Dendritic cell treated with granulocyte-macrophage colony-stimulating factor and Interleukin-4, amounts not matched to agents 40 ng/mL and 50 ng/mL, for 4 days (primary cell): Measurements from ENCODE around the gene MTHFD1L.

Source experiments
- H3K27ac Mint-ChIP-seq: one replicate; pipeline ENCODE4 v1.8.0; 2022; ENCODE audit warnings: mild to moderate bottlenecking, mixed read lengths
- H3K27me3 Mint-ChIP-seq: one replicate; pipeline ENCODE4 v1.8.0; 2022; ENCODE audit warnings: mild to moderate bottlenecking, mixed read lengths
- H3K36me3 Mint-ChIP-seq: one replicate; pipeline ENCODE4 v1.8.0; 2022; ENCODE audit warnings: low read depth, mixed read lengths
- H3K4me1 Mint-ChIP-seq: one replicate; pipeline ENCODE4 v1.8.0; 2022; ENCODE audit warnings: low read depth, mixed read lengths
- H3K4me3 Mint-ChIP-seq: one replicate; pipeline ENCODE4 v1.8.0; 2022; ENCODE audit warnings: mild to moderate bottlenecking, moderate library complexity, mixed read lengths
- H3K9me3 Mint-ChIP-seq: one replicate; pipeline ENCODE4 v1.8.0; 2022; ENCODE audit warnings: mixed read lengths
- intact Hi-C: fragments of 100-400 bp; cut with micrococcal nuclease; formaldehyde crosslinking; loops from one replicate; pipeline ENCODE4 v1.15.0; 2022

MTHFD1L gene

DNA sequence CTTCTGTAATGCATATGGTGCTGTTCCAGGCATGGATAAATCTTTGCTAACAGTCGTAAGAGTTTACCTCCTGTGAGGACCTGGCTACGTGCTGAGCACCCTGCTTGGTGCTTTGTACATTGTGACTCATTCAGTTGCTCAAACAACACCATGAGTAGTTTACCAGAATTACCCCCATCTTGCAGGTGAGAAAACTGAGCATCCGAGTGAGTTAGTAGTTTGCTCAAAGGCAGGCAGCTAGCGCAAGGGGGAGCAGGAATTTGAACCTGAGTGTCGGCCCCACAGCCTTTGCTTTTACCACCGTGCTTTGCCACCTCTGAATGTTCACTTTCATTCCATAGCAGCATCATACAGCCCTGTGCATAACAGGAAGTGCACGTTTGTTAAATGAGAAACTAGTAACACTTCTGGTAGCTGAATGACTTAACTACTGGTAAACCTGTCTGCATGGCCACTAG is 121.9 kb downstream of the MTHFD1L start:
- Mint-ChIP-seq H3K27me3 (no peaks in the 10 kb centered on the region), H3K4me1 (peaks cover 3% of the 10 kb centered on the region), H3K36me3 (no peaks in the 10 kb centered on the region), H3K4me3 (no peak overlapping the region), H3K27ac (no peak overlapping the region), H3K9me3 (no peaks in the 10 kb centered on the region)
- intact Hi-C loops: no loop called here

DNA sequence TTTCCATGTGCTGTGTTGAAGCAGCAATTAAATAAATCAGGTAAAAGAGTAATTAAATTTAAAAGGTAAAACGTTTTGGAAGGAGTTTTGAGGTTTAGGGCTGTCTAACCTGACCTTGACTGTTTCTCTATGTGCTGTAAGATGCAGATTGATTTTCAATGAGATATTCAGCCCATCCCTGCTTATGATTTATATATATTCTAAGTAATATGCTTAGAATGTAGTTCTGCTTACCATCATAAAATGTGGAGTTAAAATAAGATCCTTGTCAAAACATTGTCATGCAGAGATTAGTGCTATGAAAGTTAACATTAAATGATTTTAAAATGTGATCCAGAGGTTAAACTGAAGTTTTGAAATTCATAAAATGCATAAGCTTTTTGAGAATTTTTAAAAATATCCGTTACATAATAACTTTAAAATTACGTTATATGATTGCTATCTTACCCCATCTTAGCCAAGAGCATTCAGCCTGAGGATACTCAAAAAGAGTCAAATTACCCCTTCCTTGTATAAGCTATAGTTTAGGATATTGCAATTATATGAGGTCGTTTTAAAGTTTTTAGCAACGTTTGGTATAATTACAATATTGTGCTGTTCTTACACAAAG is 122.5 kb downstream of the MTHFD1L start:
- H3K4me3 Mint-ChIP-seq: no peak overlapping the region
- no peak overlapping the region for H3K27ac Mint-ChIP-seq
- H3K9me3 Mint-ChIP-seq: no peaks in the 10 kb centered on the region
- no peaks in the 10 kb centered on the region for H3K36me3 Mint-ChIP-seq
- H3K27me3 Mint-ChIP-seq: no peaks in the 10 kb centered on the region
- intact Hi-C loops: no loop called here
- peaks cover 5% of the 10 kb centered on the region for H3K4me1 Mint-ChIP-seq

DNA sequence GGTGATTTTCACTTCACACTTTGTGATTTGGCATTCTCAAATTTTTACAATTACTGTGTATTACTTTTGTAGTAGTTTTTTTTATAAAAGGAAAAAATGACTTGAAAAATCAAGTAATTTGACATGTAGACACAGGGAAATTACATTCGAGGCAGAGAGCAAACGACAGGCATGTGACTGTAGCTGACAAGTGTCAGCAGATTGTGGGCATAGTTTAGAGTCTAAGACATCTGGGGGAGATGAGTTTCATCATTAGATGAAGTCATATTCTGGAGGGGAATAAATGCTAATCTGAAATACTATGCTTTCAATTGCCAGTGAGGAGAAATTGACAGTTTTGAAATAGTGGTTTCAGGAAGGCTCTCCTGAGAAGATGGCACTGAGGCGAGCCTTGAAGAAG is 126.0 kb downstream of the MTHFD1L start:
- peaks cover 5% of the 10 kb centered on the region for H3K4me1 Mint-ChIP-seq
- no peaks in the 10 kb centered on the region for H3K27me3 Mint-ChIP-seq
- no peaks in the 10 kb centered on the region for H3K36me3 Mint-ChIP-seq
- H3K4me3 Mint-ChIP-seq: no peak overlapping the region
- H3K27ac Mint-ChIP-seq: no peak overlapping the region
- no peaks in the 10 kb centered on the region for H3K9me3 Mint-ChIP-seq
- intact Hi-C loops: no loop called here

DNA sequence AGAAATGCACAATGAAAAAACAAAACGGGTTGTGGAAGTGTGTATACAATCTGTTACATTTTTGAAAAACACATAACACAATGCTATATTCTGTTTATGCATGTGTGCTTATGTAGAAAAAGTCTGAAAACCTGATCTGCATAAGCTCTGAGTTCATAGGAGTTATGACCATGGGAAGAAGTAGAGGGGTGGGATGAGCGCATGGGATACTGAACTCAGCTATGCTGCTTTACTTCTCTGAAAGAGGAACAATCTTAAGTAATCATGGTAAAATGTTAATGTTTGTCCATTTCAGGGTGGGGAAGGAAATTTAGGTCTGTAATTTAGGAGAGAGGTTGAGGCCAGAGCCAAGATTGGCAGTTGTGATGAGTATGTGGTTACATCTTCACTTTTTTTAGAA is 126.8 kb downstream of the MTHFD1L start:
- Mint-ChIP-seq H3K4me3 (no peak overlapping the region), H3K27ac (no peak overlapping the region), H3K27me3 (no peaks in the 10 kb centered on the region), H3K4me1 (peaks cover 5% of the 10 kb centered on the region), H3K9me3 (no peaks in the 10 kb centered on the region), H3K36me3 (no peaks in the 10 kb centered on the region)
- intact Hi-C loops: no loop called here

DNA sequence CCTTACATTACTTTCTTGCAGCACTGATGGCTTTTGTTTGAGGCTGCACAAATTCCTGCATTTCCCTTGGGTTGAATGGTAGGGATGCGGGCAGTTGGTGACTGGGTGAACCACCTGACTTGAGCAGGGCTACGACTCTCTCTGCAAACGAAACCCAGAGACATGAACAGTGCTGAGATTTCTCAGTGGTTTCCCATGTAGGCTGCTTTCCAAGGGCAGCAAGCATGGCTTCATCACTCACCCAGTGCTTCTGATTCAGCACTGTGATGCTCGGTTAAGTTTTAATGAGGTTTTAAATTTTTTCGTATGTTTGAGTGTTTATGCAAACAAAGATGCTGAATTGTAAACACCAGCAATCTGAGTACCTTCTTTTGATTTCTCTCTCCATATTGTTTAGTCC is 127.2 kb downstream of the MTHFD1L start:
- Mint-ChIP-seq H3K27ac (no peak overlapping the region), H3K36me3 (no peaks in the 10 kb centered on the region), H3K27me3 (no peaks in the 10 kb centered on the region), H3K4me1 (peaks cover 5% of the 10 kb centered on the region), H3K4me3 (no peak overlapping the region), H3K9me3 (no peaks in the 10 kb centered on the region)
- intact Hi-C loops: no loop called here

DNA sequence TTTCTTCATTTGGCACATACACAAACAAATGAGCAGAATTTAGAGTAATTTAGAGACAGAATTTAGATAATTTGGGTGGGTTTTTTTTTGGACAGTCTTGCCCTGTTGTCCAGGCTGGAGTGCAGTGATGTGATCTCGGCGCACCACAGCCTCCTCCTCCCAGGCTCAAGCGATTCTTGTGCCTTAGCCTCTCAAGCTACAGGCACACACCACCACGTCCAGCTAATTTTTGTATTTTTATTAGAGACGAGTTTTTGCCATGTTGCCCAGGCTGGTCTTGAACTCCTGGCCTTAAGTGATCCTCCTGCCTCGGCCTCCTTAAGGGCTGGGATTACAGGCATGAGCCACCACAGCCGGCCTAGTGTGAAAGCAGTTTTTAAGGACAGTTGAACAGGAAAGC is 127.8 kb downstream of the MTHFD1L start:
- intact Hi-C loops: no loop called here
- H3K27me3 Mint-ChIP-seq: no peaks in the 10 kb centered on the region
- H3K4me3 Mint-ChIP-seq: no peak overlapping the region
- no peaks in the 10 kb centered on the region for H3K36me3 Mint-ChIP-seq
- no peaks in the 10 kb centered on the region for H3K9me3 Mint-ChIP-seq
- H3K4me1 Mint-ChIP-seq: peaks cover 5% of the 10 kb centered on the region
- no peak overlapping the region for H3K27ac Mint-ChIP-seq

DNA sequence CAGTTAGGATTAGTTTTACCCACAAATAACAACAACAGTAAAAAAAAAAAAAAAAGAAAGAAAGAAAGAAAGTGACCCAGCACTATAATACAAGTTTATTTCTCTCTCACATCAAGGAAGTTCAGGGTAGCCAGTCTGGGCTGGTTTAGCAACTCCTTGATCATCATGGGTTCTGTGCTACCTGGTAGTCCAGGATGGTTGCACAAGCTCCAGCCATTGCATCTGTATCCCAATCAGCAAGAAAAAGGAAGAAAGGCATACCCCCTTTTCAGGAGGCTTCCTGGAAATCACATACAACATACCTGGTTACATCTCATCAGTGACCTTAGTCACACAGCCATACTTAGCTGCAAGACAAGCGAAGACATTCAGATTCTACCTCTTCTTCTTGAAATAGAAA is 128.5 kb downstream of the MTHFD1L start:
- intact Hi-C loops: no loop called here
- peaks cover 5% of the 10 kb centered on the region for H3K4me1 Mint-ChIP-seq
- H3K4me3 Mint-ChIP-seq: no peak overlapping the region
- H3K27ac Mint-ChIP-seq: no peak overlapping the region
- H3K27me3 Mint-ChIP-seq: no peaks in the 10 kb centered on the region
- no peaks in the 10 kb centered on the region for H3K36me3 Mint-ChIP-seq
- no peaks in the 10 kb centered on the region for H3K9me3 Mint-ChIP-seq

DNA sequence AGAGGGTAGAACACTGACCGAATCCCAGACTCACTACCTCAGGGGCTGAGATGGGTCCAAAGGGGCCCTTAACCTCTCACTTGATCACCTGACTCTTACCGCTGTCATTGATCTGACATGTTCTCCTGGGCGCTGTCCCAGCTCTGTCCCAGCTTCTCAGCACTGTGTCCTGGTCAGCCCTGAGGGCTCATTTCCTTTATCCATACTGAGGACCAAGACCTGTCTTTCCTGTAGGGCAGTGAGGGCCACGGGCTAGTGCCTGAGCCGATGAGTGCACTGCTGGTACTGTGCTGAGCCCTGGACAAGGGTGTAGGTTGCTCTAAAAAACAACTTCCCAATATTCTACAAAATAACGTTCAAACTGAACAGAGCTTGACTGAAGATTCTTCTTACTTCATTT is 131.5 kb downstream of the MTHFD1L start:
- H3K36me3 Mint-ChIP-seq: no peaks in the 10 kb centered on the region
- no peak overlapping the region for H3K27ac Mint-ChIP-seq
- H3K9me3 Mint-ChIP-seq: no peaks in the 10 kb centered on the region

DNA sequence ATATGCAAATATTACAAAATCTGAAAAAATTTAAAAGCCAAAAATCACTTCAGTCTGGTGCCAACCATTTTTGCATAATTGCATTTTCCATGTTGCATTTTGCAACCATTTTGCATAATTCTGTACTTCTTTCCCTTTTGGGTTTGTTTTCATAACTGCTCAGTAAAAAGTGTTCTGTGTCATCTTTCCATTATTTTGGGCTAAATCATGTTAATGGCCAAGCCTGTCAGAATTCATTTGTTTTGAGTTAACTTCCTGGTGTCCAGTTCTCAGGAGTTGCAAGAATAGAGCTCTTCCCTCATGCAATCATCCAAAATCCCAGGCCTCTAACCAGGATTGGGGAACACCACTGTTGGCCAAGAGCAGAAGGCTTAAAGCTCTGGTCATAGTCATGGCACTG is 133.6 kb downstream of the MTHFD1L start:
- no peaks in the 10 kb centered on the region for H3K9me3 Mint-ChIP-seq
- H3K27me3 Mint-ChIP-seq: no peaks in the 10 kb centered on the region
- H3K36me3 Mint-ChIP-seq: no peaks in the 10 kb centered on the region
- intact Hi-C loops: no loop called here
- H3K27ac Mint-ChIP-seq: no peak overlapping the region
- H3K4me3 Mint-ChIP-seq: no peak overlapping the region
- H3K4me1 Mint-ChIP-seq: peaks cover 1% of the 10 kb centered on the region

More for the DNA sequence above, 131.5 kb downstream of the MTHFD1L start:
- intact Hi-C loops: no loop called here
- Mint-ChIP-seq H3K4me1 (peaks cover 5% of the 10 kb centered on the region), H3K27me3 (no peaks in the 10 kb centered on the region), H3K4me3 (no peak overlapping the region)

DNA sequence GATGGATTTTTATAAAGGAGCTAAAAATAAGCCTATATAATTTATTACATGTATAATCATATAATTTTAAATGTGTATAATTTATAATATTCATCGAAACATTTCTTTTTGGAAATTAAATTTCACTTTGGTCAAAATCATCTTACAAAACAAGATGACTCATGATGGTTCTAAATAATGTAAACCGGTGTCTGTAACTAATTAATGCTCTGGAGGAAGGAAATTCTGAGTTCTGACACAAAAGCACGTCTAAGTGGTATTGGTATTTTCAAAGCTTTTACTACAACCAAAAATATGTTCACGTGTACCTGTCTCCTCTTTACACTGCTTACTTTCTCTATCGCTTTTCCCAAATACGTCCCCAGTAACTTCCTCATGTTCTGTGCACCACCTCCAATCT is 134.1 kb downstream of the MTHFD1L start:
- Mint-ChIP-seq H3K27me3 (no peaks in the 10 kb centered on the region), H3K9me3 (no peaks in the 10 kb centered on the region), H3K36me3 (no peaks in the 10 kb centered on the region)

DNA sequence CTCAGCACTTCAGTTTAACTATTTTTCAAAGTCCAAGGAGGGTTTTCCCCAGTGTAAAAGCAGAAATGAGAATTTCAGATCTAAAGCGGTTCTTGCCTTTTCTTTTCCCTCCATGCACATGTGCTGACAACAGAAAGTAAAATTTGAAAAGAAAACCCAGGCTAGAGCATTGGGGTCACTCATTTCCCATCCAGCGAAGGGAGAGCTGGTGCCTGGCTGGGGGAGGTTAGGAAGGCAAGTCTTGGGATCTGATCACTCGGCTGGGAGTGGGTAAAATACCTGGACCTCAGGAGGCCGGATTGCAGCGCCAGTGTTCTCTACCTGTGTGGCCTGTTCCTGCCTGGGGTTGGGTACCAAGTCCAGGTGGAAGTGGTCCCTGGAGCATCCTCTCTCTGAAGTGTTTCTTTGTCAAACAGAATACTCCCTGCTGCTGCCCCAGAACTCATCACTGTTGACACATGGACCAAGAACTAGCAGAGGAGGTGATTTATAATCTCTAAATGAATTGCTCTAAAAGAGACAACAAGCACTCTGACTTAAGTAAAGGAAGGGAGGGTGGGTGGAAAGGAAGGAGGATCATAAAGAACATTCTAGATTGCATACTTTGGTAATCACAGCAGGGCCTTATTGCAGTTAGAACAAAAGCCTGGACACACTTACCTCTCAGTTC is 136.0 kb downstream of the MTHFD1L start:
- Mint-ChIP-seq H3K27me3 (no peaks in the 10 kb centered on the region), H3K36me3 (no peaks in the 10 kb centered on the region), H3K4me3 (no peak overlapping the region), H3K4me1 (peaks cover 23% of the 10 kb centered on the region), H3K9me3 (no peaks in the 10 kb centered on the region), H3K27ac (no peak overlapping the region)
- intact Hi-C loops: no loop called here

More for the DNA sequence above, 134.1 kb downstream of the MTHFD1L start:
- Mint-ChIP-seq H3K4me3 (no peak overlapping the region), H3K4me1 (peaks cover 6% of the 10 kb centered on the region), H3K27ac (no peak overlapping the region)
- intact Hi-C loops: no loop called here

DNA sequence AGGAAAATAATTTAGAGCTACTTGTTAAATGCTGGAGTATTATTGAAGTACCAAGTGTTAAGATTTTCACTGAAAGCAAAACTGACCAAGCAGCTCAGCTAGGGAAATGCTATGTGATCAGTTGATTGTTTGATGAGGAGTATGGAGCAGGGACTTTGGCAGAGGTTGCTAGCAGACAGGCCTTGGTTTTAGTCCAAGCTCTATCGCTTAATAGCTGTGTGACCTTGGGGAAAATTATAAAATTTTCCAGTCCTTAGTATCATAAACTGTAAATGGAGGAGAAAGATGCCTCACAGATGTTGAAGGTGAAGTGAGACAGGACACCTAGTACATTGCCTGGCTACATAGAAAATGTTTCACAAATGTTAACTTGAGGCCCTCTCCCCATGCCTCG is 136.6 kb downstream of the MTHFD1L start:
- intact Hi-C loops: no loop called here

DNA sequence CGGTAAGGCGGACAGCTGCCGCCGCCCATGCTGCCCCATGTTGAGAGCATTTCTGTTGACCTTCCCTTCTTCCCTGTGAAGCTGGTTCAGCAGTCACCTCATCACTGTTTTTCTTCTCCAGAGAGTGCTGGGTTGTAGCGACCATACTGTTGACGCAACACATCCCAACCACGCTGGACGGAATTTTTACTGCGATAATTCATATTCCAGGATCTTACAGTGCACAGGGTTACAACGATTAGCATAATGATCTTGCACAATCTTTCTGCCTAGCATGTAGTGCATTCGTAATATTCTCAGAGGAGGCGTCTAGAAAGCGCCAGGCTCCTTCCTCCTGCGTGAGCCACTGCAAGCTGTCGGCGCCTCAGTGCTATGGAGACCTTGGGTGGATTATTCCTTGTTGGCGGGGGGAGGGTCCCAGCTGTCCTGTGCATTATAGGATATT is 137.0 kb downstream of the MTHFD1L start:
- Mint-ChIP-seq H3K9me3 (no peaks in the 10 kb centered on the region), H3K4me1 (peaks cover 28% of the 10 kb centered on the region), H3K27ac (no peak overlapping the region), H3K27me3 (no peaks in the 10 kb centered on the region), H3K36me3 (no peaks in the 10 kb centered on the region), H3K4me3 (no peak overlapping the region)
- intact Hi-C loops: no loop called here

More for the DNA sequence above, 136.6 kb downstream of the MTHFD1L start:
- Mint-ChIP-seq H3K4me1 (peaks cover 27% of the 10 kb centered on the region), H3K9me3 (no peaks in the 10 kb centered on the region), H3K27ac (no peak overlapping the region), H3K27me3 (no peaks in the 10 kb centered on the region), H3K4me3 (no peak overlapping the region), H3K36me3 (no peaks in the 10 kb centered on the region)

DNA sequence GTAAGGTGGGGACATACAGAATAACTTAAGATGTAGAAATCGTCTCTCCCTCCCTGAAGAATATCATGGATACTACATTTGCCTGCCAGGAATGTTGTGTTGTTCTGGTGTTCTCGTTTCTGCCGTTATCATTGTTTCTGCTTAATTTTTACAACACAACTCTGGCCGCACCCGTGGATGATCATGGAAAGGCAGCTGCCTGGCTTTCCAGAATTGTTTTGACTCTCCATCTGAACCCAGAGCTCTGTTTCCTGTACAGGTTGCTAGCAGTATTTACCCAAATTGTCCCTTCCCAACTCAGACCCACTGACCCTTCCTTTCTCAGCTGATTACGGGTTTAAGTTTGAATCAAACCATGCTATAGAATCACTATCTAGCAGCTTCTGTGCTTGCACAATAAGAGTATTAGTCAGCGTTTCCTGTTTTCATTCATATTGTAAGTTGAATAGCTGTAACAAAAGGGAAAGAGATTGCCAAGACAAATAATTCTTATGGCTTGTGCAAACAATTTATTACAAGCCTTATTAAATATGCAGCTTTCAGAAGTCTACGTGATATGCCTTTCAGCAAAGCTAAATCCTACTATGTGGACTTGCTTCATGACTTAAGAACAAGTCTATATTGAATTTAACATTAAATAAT is 139.0 kb downstream of the MTHFD1L start:
- intact Hi-C loops: no loop called here
- peaks cover 28% of the 10 kb centered on the region for H3K4me1 Mint-ChIP-seq
- H3K36me3 Mint-ChIP-seq: no peaks in the 10 kb centered on the region
- H3K9me3 Mint-ChIP-seq: no peaks in the 10 kb centered on the region
- no peaks in the 10 kb centered on the region for H3K27me3 Mint-ChIP-seq
- peak overlapping the region; percentile 34 for H3K4me3 Mint-ChIP-seq
- peak overlapping the region; percentile 66 for H3K27ac Mint-ChIP-seq
